OCI-LY1 (cell line): ENCODE results near the gene PLEKHG3.

Experiments used
- H2AFZ ChIP-seq: fragments of 200-600 bp; sonication (generic), shearing (Covaris generic); 2 replicates; pipeline ENCODE4 v1.6.0; 2014; ENCODE audit warnings: antibody characterized with exemption, mild to moderate bottlenecking, low read length
- H3F3A ChIP-seq: fragments of 200-600 bp; sonication (generic), shearing (Covaris generic); 2 replicates; pipeline ENCODE4 v1.6.0; 2014; ENCODE audit warnings: mild to moderate bottlenecking, antibody characterized with exemption, low read length, moderate library complexity; ENCODE audit not compliant: insufficient read depth
- H3K27ac ChIP-seq: fragments of 200-600 bp; sonication (generic); 2 replicates; pipeline ENCODE4 v1.5.1; 2014; ENCODE audit warnings: low read length, mixed run types, mild to moderate bottlenecking, low read depth; ENCODE audit not compliant: poor library complexity, severe bottlenecking
- H3K27me3 ChIP-seq: fragments of 200-600 bp; sonication (generic); 2 replicates; pipeline ENCODE4 v1.6.0; 2014; ENCODE audit warnings: antibody characterized with exemption, mild to moderate bottlenecking, low read length, moderate library complexity; ENCODE audit not compliant: insufficient read depth
- H3K36me3 ChIP-seq: fragments of 200-600 bp; sonication (generic); 2 replicates; pipeline ENCODE4 v1.6.1; 2014; ENCODE audit warnings: mild to moderate bottlenecking, antibody characterized with exemption, low read length, moderate library complexity, mixed read lengths; ENCODE audit not compliant: insufficient read depth
- H3K4me1 ChIP-seq: fragments of 200-600 bp; sonication (generic); 2 replicates; pipeline ENCODE4 v1.5.1; 2014; ENCODE audit warnings: mild to moderate bottlenecking, low read length, moderate library complexity; ENCODE audit not compliant: insufficient read depth, severe bottlenecking
- H3K4me2 ChIP-seq: fragments of 200-600 bp; sonication (generic), shearing (Covaris generic); 2 replicates; pipeline ENCODE4 v1.6.1; 2014; ENCODE audit warnings: low read length
- H3K4me3 ChIP-seq: fragments of 200-600 bp; sonication (generic); 2 replicates; pipeline ENCODE4 v1.5.1; 2014; ENCODE audit warnings: low read length, low read depth, mild to moderate bottlenecking, mixed read lengths; ENCODE audit not compliant: poor library complexity, severe bottlenecking
- H3K79me2 ChIP-seq: fragments of 200-600 bp; shearing (Covaris generic); 2 replicates; pipeline ENCODE4 v1.6.1; 2016; ENCODE audit warnings: mixed run types, low read length, mixed read lengths; ENCODE audit not compliant: insufficient read depth
- H3K9ac ChIP-seq: fragments of 200-600 bp; sonication (generic), shearing (Covaris generic); 2 replicates; pipeline ENCODE4 v1.6.1; 2014; ENCODE audit warnings: mild to moderate bottlenecking, low read length, mixed read lengths
- H3K9me2 ChIP-seq: fragments of 200-600 bp; sonication (generic), shearing (Covaris generic); 2 replicates; pipeline ENCODE4 v1.6.1; 2014; ENCODE audit warnings: low read depth, mild to moderate bottlenecking, low read length, mixed read lengths
- H3K9me3 ChIP-seq: fragments of 200-600 bp; shearing (Covaris generic); 2 replicates; pipeline ENCODE4 v1.6.1; 2014; ENCODE audit warnings: low read length, mixed read lengths
- H4K20me1 ChIP-seq: fragments of 200-600 bp; sonication (generic), shearing (Covaris generic); 2 replicates; pipeline ENCODE4 v1.6.0; 2016; ENCODE audit warnings: mild to moderate bottlenecking, low read length; ENCODE audit not compliant: insufficient read depth
- EZH2 ChIP-seq: fragments of 200-600 bp; sonication (generic), shearing (Covaris generic); IDR thresholded peaks from 2 replicates; pipeline ENCODE4 v1.8.0; 2017; ENCODE audit warnings: borderline replicate concordance, mixed run types, mild to moderate bottlenecking, antibody characterized with exemption, low read length, moderate library complexity, mixed read lengths
- TF ChIP-seq, protein P1 (sequence below): fragments of 200-600 bp; sonication (generic), shearing (Covaris generic); IDR thresholded peaks from 2 replicates; pipeline ENCODE4 v1.5.1; 2017; ENCODE audit warnings: mild to moderate bottlenecking, antibody characterized with exemption, low read length, moderate library complexity, mixed read lengths

The PLEKHG3 gene

DNA sequence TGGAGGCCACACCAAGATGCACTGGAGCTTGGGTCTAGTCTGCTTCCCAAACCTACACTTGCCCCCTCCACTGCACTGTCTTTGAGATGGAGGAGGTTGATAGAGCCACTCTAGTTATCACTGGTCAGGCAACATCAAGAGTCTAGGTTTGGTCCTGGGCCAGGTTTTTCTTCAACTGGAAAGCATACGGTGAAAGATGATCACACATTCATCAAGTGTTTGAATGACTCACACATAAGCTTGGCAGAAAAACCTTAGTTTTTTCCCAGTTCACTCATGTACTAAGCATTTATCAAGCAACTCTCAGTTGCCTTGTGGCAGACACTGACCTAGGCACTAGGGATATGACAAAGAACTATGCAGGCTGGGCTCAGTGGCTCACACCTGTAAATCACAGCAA lies 84.5 kb downstream of the PLEKHG3 start:
- H3K9me2 ChIP-seq = no peaks in the 10 kb centered on the region
- H3K4me1 ChIP-seq = no peaks in the 10 kb centered on the region
- H4K20me1 ChIP-seq = no peaks in the 10 kb centered on the region
- no peak overlapping the region for H3K27ac ChIP-seq
- H3F3A ChIP-seq = no peaks in the 10 kb centered on the region
- no peak overlapping the region for H3K4me3 ChIP-seq
- no peaks in the 10 kb centered on the region for H3K36me3 ChIP-seq
- no peaks in the 10 kb centered on the region for H3K79me2 ChIP-seq
- H3K4me2 ChIP-seq = no peak overlapping the region
- H2AFZ ChIP-seq = no peak overlapping the region
- TF ChIP-seq EZH2 = no peak
- TF ChIP-seq, protein P1, sequence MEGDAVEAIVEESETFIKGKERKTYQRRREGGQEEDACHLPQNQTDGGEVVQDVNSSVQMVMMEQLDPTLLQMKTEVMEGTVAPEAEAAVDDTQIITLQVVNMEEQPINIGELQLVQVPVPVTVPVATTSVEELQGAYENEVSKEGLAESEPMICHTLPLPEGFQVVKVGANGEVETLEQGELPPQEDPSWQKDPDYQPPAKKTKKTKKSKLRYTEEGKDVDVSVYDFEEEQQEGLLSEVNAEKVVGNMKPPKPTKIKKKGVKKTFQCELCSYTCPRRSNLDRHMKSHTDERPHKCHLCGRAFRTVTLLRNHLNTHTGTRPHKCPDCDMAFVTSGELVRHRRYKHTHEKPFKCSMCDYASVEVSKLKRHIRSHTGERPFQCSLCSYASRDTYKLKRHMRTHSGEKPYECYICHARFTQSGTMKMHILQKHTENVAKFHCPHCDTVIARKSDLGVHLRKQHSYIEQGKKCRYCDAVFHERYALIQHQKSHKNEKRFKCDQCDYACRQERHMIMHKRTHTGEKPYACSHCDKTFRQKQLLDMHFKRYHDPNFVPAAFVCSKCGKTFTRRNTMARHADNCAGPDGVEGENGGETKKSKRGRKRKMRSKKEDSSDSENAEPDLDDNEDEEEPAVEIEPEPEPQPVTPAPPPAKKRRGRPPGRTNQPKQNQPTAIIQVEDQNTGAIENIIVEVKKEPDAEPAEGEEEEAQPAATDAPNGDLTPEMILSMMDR = no peak
- no peak overlapping the region for H3K9ac ChIP-seq
- no peaks in the 10 kb centered on the region for H3K27me3 ChIP-seq
- no peaks in the 10 kb centered on the region for H3K9me3 ChIP-seq

DNA sequence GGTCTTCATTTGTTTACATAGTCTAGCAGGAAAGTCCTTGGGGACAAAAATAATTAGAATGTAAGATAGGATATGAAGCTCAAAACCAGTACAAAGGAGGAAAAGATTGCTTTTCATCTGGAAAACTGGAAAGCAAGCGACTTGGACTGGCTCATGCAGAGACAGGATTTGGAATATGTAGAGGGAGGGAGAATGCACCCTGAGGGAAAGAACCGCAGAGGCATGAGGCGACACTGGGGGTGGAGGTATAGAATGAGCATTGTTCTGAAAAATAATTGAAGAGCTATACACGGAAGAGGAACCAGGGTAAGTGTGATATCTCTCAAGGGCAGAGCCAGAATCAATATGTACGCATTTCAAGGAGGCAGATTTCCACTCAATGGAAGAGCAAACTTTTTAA lies 85.5 kb downstream of the PLEKHG3 start:
- H3K27ac ChIP-seq = no peak overlapping the region
- H3K4me3 ChIP-seq = no peak overlapping the region
- no peaks in the 10 kb centered on the region for H3K9me2 ChIP-seq
- H3K27me3 ChIP-seq = no peaks in the 10 kb centered on the region
- no peak overlapping the region for H3K4me2 ChIP-seq
- no peaks in the 10 kb centered on the region for H3K4me1 ChIP-seq
- H3K79me2 ChIP-seq = no peaks in the 10 kb centered on the region
- TF ChIP-seq, protein P1 = no peak
- TF ChIP-seq EZH2 = no peak
- H3K9me3 ChIP-seq = no peaks in the 10 kb centered on the region
- H3F3A ChIP-seq = no peaks in the 10 kb centered on the region
- H3K9ac ChIP-seq = no peak overlapping the region
- no peak overlapping the region for H2AFZ ChIP-seq
- no peaks in the 10 kb centered on the region for H4K20me1 ChIP-seq
- no peaks in the 10 kb centered on the region for H3K36me3 ChIP-seq

DNA sequence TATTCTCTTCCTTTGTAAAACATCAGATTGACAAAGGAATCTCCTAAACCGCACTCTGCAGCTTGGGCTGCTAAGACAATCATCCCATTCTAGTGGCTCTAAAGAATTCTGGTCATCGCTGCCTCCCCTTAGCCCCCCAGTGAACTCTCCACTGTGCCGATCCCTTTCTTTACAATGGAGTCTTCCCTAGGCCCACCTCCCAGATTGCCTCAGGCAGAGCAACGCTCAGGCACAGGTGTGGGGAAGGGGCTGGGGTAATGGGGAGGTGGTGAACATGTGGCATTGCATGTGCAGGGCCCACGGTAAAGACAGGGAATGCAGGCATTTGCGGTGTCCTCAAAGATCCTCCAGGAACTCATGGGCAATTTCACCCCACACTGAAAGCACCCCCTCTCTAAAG lies 86.3 kb downstream of the PLEKHG3 start:
- Histone ChIP-seq H3K9ac (no peak overlapping the region), H3F3A (no peaks in the 10 kb centered on the region), H3K79me2 (no peaks in the 10 kb centered on the region), H3K9me2 (no peaks in the 10 kb centered on the region), H3K27me3 (no peaks in the 10 kb centered on the region), H4K20me1 (no peaks in the 10 kb centered on the region), H3K4me3 (no peak overlapping the region), H3K4me1 (no peaks in the 10 kb centered on the region), H2AFZ (no peak overlapping the region), H3K4me2 (no peak overlapping the region), H3K9me3 (no peaks in the 10 kb centered on the region), H3K27ac (no peak overlapping the region), H3K36me3 (no peaks in the 10 kb centered on the region)
- TF ChIP-seq, protein P1 = no peak
- no peak for TF ChIP-seq EZH2
